Measurements from ENCODE around the gene ARIH2.

DNA sequence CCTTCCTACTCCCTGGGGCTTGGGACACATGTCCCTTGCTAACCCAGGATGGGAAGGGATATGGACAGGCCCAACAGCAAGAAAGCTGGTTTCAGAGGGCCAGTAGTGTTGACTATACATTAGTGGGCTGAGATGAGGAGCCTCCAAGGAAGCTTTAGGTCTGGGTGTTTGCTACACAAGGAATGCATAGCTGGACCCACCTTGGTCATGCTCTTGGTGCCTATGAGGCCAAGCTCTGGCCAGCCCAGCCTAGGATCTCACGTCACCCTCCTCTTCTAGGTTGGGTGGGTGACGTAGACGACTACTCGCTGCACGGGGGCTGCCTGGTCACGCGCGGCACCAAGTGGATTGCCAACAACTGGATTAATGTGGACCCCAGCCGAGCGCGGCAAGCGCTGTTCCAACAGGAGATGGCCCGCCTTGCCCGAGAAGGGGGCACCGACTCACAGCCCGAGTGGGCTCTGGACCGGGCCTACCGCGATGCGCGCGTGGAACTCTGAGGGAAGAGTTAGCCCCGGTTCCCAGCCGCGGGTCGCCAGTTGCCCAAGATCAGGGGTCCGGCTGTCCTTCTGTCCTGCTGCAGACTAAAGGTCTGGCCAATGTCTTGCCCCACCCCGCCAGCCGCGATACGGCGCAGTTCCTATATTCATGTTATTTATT lies 87.9 kb downstream of the ARIH2 start:
- TF ChIP-seq, protein P1, sequence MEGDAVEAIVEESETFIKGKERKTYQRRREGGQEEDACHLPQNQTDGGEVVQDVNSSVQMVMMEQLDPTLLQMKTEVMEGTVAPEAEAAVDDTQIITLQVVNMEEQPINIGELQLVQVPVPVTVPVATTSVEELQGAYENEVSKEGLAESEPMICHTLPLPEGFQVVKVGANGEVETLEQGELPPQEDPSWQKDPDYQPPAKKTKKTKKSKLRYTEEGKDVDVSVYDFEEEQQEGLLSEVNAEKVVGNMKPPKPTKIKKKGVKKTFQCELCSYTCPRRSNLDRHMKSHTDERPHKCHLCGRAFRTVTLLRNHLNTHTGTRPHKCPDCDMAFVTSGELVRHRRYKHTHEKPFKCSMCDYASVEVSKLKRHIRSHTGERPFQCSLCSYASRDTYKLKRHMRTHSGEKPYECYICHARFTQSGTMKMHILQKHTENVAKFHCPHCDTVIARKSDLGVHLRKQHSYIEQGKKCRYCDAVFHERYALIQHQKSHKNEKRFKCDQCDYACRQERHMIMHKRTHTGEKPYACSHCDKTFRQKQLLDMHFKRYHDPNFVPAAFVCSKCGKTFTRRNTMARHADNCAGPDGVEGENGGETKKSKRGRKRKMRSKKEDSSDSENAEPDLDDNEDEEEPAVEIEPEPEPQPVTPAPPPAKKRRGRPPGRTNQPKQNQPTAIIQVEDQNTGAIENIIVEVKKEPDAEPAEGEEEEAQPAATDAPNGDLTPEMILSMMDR (IDR thresholded peaks at IDR 0.05), result peak in 1 of 4 experiments; percentile 1
- TF ChIP-seq POLR2A (IDR thresholded peaks at IDR 0.05), result no peak

All from uterus (tissue), 2 donors.